Sciatic nerve (tissue), 2 donors: Measurements from ENCODE around the gene SEC14L2. TPM values are rescaled to one million over a fixed set of nuclear protein-coding genes. Genes with fewer than 3 reads are reported as not detected.
A peak's percentile ranks its signal among the peaks of the same experiment; 100 is the strongest.

ENCODE experiments used
- ATAC-seq: fragments of 200-7000 bp; cut with Tn5 transposase; one replicate; pipeline ENCODE4 v1.9.1; 2020; ENCODE audit warnings: mild to moderate bottlenecking, moderate library complexity
- DNase-seq: peaks from one replicate; pipeline ENCODE4 v3.0.0-alpha.2; 2020; ENCODE audit warnings: low spot score
- intact Hi-C: fragments of 100-400 bp; cut with DNase I; formaldehyde crosslinking; loops from one replicate; pipeline ENCODE4 v1.14.2; 2022
- total RNA-seq: library from RNA; stranded (reverse); fragmentation: NEBNext Ultra II Directional; extraction: Animal tissue kit (Norgen Biotek cat#: 25700); gene quantifications from one replicate; pipeline ENCODE4 v1.2.1, GENCODE V29; 2021
- donor health status: DM: no; HTN: no; CAD: no.
- donor health status: DM: no; HTN: no; CAD: no.

The SEC14L2 gene
- total RNA-seq, 1 donor from 2014 or later = 20.8 TPM

- ATAC-seq (peak; percentile 77), DNase-seq (peak; percentile 85)
- intact Hi-C loops = loop anchor here (2.0 kb wide), 1 partner anchor 25 kb away; no protein-coding TSS in a partner anchor
Measured at GRCh38 chr22:30423301-30423958, 26.6 kb downstream of the SEC14L2 start.

DNA sequence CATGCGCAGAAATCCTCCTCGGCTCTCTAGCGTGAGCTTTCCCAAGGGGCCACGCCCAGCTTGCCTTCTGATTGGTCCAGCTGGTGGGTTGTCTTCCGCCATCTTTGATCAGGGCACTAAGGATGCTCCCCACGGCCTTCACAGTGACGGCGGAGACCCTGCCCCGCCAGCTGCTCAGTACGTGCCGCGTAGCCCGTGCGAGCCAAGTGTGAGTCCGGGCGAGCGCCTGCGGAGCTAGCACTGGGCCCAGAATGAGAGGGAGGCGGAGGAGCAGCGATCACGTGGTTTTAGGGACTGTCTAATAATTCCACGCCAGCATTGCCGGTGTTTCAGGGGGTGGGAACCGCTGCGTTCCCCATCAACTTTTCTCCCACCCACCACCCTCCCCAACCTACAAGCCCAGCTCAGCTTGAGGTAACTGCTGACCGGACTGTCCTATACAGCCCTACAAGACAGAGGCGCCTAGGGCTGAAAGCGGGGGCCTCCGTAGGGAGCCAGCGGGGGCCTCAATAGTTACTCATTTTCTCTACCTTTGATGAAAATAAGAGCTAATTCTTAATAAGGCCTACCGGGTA, 27.2 kb downstream of the SEC14L2 start:
- ATAC-seq (peak; percentile 97), DNase-seq (peak; percentile 99)
- intact Hi-C loops = loop anchor here (2.0 kb wide), 1 partner anchor 25 kb away; no protein-coding TSS in a partner anchor

GRCh38 chr22:30424534-30425326, 27.9 kb downstream of the SEC14L2 start:
- no peak for DNase-seq
- ATAC-seq = no peak
- intact Hi-C loops = no loop called here

GRCh38 chr22:30425327-30425615, 28.5 kb downstream of the SEC14L2 start:
- intact Hi-C loops = no loop called here
- DNase-seq (no peak), ATAC-seq (no peak)

DNA sequence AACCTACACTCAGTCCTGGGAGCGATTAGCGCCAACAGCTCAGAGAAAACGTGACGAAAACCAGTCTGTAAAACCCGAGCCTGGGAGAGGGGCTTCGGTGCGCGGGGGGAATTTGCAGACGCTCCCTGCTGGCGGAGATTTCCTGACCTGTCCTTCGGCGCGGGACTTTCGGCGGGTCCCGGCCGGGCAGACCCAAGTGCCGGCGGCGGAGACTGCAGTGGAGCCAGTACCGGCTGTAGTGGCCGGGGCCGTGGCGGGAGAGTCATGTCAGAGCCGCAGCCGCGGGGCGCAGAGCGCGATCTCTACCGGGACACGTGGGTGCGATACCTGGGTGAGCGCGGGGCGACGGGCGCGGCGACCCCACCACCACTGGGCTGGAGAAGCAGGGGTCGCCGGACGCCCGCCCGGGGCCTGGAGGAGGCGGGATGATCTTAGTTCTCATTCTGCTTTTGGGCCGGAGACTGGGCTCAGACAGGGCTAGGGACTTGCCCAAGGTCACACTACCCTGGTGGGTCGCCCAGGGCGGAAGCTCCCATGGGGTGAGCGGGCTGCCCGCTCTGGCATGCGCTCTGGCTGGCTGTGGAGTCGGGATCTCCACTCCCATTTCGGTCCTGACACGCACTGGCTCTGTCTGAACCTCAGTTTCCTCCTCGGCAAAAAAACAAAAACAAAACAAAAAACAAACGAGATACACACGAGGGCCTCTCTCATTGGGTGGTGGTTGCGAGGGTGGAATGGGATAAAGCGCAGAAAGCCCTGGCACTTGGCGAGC, 29.0 kb downstream of the SEC14L2 start, which contains the start of gene MTFP1:
Gene MTFP1 (plus strand): TSS at position 153 of the 772 bp plus-strand sequence. CDS start 112 bp downstream, at position 265.
- no peak for ATAC-seq
- peak; percentile 74 for DNase-seq
- intact Hi-C loops = no loop called here

- intact Hi-C loops = no loop called here
- ATAC-seq (no peak), DNase-seq (peak; percentile 88)
Measured at GRCh38 chr22:30426388-30427353, 29.9 kb downstream of the SEC14L2 start.

DNA sequence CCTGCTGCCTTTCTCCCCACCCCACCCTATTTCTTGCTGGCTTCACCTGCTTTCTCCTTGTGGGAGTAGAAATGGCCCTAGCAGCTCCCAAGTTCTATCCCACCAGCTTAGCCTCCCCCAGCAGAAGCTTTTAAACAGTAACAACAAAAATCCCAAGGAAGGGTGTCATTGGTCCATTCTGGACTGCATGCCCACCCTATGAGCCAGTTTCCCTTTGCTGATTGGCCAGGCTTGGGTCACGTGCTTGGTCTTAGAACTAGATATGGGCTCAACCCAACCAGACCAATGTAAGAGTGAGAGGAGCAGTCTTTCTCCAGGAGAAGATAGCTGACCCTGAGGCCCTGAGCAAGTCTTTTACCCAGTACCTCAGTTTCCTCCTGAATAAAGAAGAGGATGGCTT, 31.1 kb downstream of the SEC14L2 start:
- DNase-seq (no peak), ATAC-seq (no peak)
- intact Hi-C loops = no loop called here

DNA sequence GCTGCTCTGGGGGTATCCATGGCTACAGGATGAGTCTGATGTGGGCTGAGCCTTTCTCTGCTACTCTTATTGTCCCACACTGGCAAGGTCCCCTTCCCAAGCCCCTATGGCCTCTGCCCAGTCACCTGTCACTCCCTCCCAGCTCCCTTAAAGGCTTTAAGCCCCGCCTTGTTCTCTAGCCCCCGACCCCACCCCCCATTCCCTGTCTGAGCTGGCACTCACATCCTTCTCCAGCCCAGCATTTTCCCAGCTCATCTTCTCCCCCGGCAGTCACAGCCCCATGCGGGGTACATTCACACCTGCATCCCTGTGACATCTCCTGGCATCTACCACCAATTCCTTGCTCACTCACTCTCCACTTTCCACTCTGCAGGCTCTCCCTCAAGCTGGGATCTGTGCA, 33.1 kb downstream of the SEC14L2 start:
- DNase-seq = no peak
- no peak for ATAC-seq
- intact Hi-C loops = no loop called here

DNA sequence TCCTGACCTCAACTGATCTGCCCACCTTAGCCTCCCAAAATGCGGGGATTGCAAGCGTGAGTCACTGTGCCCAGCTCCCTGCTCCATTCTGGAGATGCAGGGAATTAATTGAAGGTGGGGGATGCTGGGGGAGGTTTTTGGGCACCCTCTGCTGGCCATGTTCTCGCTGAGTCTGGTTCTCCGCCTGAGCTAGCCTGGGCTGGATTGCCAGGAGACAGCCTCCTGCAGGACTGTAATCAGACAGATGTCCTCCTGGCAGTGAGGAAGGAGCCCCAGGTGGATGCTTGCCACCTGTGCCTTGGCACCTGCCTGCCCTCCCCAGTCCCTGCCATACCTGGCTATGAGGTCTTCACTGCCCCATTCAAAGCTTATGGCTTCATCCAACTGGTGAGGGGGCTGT, 34.1 kb downstream of the SEC14L2 start:
- intact Hi-C loops = no loop called here
- no peak for DNase-seq

GRCh38 chr22:30432096-30432495, 35.3 kb downstream of the SEC14L2 start:
- ATAC-seq (no peak), DNase-seq (no peak)
- intact Hi-C loops = no loop called here

More for the DNA sequence above, 34.1 kb downstream of the SEC14L2 start:
- ATAC-seq = no peak

GRCh38 chr22:30432520-30432919, 35.7 kb downstream of the SEC14L2 start:
- ATAC-seq = no peak
- DNase-seq = no peak
- intact Hi-C loops = no loop called here

GRCh38 chr22:30433227-30433626, 36.4 kb downstream of the SEC14L2 start:
- no peak for ATAC-seq
- intact Hi-C loops = no loop called here

DNA sequence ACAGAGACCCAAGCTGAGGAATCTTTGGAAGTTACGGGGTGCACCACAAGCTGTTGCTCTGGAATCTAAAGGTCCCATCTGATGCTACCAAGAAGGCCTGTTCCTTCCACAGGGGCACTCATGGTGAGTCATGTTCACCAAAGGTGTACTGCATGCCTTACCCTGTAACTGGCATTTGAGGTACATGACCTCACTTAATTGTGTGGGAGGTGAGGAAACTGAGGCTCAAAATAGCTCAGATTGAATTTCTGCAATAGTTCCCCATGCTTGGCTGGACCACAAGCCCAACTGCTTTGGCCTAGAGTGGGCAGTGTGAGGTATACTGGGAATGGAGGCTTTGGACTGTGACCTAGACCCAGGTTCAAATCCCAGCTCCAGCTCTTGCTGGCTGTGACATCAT, 37.0 kb downstream of the SEC14L2 start:
- intact Hi-C loops = no loop called here
- no peak for ATAC-seq
- no peak for DNase-seq

More at GRCh38 chr22:30433227-30433626, 36.4 kb downstream of the SEC14L2 start:
- DNase-seq = no peak

DNA sequence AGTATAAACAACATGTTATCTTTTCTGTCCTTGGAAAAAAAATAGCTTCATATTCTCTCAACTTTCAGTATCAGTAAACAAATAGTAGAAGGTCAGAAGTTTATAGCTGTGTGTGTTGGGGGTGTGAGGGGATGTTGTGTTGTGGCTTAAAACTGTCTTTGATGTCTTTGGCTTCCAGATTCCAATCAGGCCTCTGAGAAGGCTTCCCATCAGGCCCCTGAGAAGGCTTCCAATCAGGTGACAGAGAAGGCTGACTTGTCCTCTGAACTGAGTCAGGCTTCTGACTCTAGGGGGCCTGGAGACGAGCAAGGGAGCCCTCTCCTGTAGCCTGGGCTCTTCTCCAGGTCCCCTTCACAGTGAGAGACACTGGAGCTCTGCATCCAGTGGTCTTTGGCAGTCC, 38.0 kb downstream of the SEC14L2 start:
- intact Hi-C loops = no loop called here
- no peak for DNase-seq
- ATAC-seq = no peak

- ATAC-seq = peak; percentile 60
- DNase-seq = no peak
Measured at GRCh38 chr22:30435674-30436126, 38.9 kb downstream of the SEC14L2 start.

GRCh38 chr22:30436196-30436595, 39.4 kb downstream of the SEC14L2 start:
- intact Hi-C loops = no loop called here
- no peak for ATAC-seq
- no peak for DNase-seq

More at GRCh38 chr22:30435674-30436126, 38.9 kb downstream of the SEC14L2 start:
- intact Hi-C loops = no loop called here

DNA sequence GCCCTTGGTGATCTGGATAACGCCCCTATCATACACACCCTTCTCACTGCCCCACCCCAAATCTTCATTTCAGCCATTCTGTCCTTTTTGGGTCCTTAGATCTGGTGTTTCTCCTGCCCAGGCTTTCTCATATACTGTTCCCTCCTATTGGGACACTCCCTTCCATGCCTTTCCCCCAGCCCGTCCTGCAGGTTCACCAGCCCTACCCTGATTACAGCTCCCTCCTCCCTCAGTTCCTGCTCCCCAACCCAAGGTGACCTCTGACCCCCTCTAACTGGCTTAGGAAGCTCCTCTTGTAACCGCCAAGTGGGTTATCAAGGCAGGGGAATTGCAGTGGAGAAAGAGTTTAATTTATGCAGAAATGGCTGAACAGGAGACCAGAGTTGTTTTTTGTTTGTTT, 41.7 kb downstream of the SEC14L2 start:
- intact Hi-C loops = no loop called here
- DNase-seq (no peak), ATAC-seq (no peak)

DNA sequence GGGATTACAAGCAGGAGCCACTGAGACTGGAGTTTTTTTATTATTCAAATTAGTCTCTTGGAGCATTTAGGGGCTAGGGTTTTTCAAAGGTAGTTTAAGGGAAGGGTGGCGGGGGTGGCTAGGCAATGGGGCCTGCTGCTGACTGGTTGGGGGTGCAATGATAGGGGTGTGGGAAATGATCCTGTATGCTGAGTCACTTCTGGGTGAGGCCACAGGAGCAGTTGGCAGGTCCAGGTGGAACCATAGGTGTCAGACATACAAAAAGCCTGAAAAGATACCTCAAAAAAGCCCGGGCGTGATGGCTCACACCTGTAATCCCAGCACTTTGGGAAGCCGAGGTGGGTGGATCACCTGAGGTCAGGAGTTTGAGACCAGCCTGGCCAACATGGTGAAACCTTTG, 42.4 kb downstream of the SEC14L2 start:
- ATAC-seq (no peak), DNase-seq (no peak)
- intact Hi-C loops = no loop called here
